ENCODE results near the gene RPL5. TPM values are rescaled to one million over a fixed set of nuclear protein-coding genes. Genes with fewer than 3 reads are reported as not detected.

RPL5 gene
- total and polyA plus RNA-seq, 9 of the 15 experiments (the other 6 are each of a cell fraction or from before 2014, with no cell fraction given) = 1,467 to 4,252 (median 2,454) TPM

DNA sequence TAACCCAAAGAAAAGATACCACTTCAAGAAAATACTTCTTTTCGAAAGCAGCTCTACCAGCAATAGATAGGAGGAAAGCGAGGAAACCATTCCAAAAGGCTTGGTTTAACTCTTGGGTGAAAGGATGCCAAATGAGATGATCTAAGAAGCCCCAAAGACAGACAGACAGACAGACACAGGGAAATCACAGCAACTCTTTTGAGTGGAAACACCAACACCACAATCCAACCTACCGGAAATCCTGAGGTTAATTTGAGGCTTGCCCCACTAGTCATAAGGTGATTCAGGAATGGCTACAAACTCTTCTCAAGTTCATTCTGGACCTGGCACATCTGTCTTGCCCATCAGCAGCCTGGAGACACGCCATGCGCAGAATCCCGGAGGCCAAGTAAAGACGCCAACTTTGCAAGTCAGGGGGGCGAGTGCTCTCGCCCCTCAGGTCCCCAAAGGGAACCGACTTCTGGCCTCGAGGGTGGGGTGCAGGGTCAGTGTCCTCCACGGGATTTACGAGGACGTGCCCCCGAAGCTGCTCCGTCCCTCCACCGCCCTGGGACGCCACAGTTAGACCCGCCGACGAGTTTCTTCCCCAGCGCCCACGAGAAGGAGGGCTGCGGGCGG, 47.7 kb upstream of the RPL5 start:
- in situ Hi-C loops (cut with MboI) (no loop called here), intact Hi-C loops (cut with micrococcal nuclease) (no loop called here)
- TSS peak; percentile 66 for BruUV-seq (replicated peaks)
- Histone ChIP-seq H3K9me3 (replicated peaks; ENCODE audit: control insufficient read depth, insufficient read depth, low read depth, low read length) (no peaks in the 10 kb centered on the region), H3K4me3 (peak overlapping the region; percentile 96), H3K36me3 (ENCODE audit: control insufficient read depth, insufficient read depth, low read length) (peaks cover 5% of the 10 kb centered on the region; the same call in 1 of the 3 replicates), H3K4me2 (ENCODE audit: insufficient read depth, low read length) (peak overlapping the region; percentile 77), H3K4me1 (replicated peaks in 1 of 2; ENCODE audit: control insufficient read depth in 2 of 2, insufficient read depth in 2 of 2, low read length in 2 of 2) (peaks cover 13 to 24% of the 10 kb centered on the region in 2 experiments; a peak in 4 of 5 replicates), H3K9ac (ENCODE audit: insufficient read depth in 1 of 2, low read depth in 2 of 2, low read length in 2 of 2) (peak overlapping the region; percentile 71 to 98), H2AFZ (ENCODE audit: low read depth, low read length) (peak overlapping the region; percentile 85), H3K27me3 (ENCODE audit: control insufficient read depth in 2 of 2, insufficient read depth in 2 of 2, low read length in 2 of 2) (no peaks in the 10 kb centered on the region), H3K27ac (ENCODE audit: extremely low read depth, low read depth, low read length) (peak overlapping the region; percentile 88; the same call in 2 of the 3 replicates), H3K79me2 (ENCODE audit: control insufficient read depth, insufficient read depth, low read length) (peaks cover 44% of the 10 kb centered on the region), H3K9me1 (ENCODE audit: control insufficient read depth, insufficient read depth, low read length) (no peaks in the 10 kb centered on the region), H4K20me1 (replicated peaks; ENCODE audit: control insufficient read depth, insufficient read depth, low read length) (no peaks in the 10 kb centered on the region; the same call in 1 of the 2 replicates)
- 2% methylated on average over 16 of the region's 25 CpGs for WGBS (ENCODE audit: insufficient coverage, low coverage, missing lambda C conversion rate)
- ChIA-PET POLR2A (interaction anchor here (0.7 to 2.5 kb wide), 6 partner anchors 13 to 47 kb away, joined by 3 to 14 read pairs (median 3); partner anchors contain the start of gene RPL5), CTCF (ENCODE audit: low intra/inter-chr PET ratio) (no interaction called here)
- FAIRE-seq = peak; percentile 74
- DNase-seq (ENCODE audit: extremely low read depth in 1 of 4, low spot score in 3 of 4) = peak in 2 of 4 experiments; percentile 20 to 29
- ATAC-seq = no peak
- TF ChIP-seq, protein P1, sequence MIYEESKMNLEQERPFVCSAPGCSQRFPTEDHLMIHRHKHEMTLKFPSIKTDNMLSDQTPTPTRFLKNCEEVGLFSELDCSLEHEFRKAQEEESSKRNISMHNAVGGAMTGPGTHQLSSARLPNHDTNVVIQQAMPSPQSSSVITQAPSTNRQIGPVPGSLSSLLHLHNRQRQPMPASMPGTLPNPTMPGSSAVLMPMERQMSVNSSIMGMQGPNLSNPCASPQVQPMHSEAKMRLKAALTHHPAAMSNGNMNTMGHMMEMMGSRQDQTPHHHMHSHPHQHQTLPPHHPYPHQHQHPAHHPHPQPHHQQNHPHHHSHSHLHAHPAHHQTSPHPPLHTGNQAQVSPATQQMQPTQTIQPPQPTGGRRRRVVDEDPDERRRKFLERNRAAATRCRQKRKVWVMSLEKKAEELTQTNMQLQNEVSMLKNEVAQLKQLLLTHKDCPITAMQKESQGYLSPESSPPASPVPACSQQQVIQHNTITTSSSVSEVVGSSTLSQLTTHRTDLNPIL (CRISPR knock-in tag; IDR thresholded peaks at IDR 0.05) = 0 out of 2 replicates have a peak, but pooled peaks have one; percentile 42
- TF ChIP-seq BCL6 (CRISPR knock-in tag; IDR thresholded peaks at IDR 0.05) (no peak), KDM1A (IDR thresholded peaks at IDR 0.05) (peak; percentile 65 to 78), ZSCAN29 (IDR thresholded peaks at IDR 0.05) (no peak), RCOR1 (IDR thresholded peaks at IDR 0.05; ENCODE audit: borderline replicate concordance in 1 of 2, low read depth in 2 of 2, low read length in 2 of 2) (0 out of 4 replicates have a peak, but pooled peaks of 1 of the 2 experiments have one; percentile 23), SAFB (IDR thresholded peaks at IDR 0.05; ENCODE audit: borderline replicate concordance, low read depth, low read length) (0 out of 2 replicates have a peak, but pooled peaks have one; percentile 29), RBFOX2 (IDR thresholded peaks at IDR 0.05; ENCODE audit: low read depth, low read length) (no peak), HDAC1 (IDR thresholded peaks at IDR 0.05) (0 out of 4 replicates have a peak, but pooled peaks of 1 of the 2 experiments have one; percentile 45), POLR3G (IDR thresholded peaks at IDR 0.05; ENCODE audit: extremely low read depth, insufficient read length, insufficient replicate concordance) (no peak)
- TF ChIP-seq, protein P2, sequence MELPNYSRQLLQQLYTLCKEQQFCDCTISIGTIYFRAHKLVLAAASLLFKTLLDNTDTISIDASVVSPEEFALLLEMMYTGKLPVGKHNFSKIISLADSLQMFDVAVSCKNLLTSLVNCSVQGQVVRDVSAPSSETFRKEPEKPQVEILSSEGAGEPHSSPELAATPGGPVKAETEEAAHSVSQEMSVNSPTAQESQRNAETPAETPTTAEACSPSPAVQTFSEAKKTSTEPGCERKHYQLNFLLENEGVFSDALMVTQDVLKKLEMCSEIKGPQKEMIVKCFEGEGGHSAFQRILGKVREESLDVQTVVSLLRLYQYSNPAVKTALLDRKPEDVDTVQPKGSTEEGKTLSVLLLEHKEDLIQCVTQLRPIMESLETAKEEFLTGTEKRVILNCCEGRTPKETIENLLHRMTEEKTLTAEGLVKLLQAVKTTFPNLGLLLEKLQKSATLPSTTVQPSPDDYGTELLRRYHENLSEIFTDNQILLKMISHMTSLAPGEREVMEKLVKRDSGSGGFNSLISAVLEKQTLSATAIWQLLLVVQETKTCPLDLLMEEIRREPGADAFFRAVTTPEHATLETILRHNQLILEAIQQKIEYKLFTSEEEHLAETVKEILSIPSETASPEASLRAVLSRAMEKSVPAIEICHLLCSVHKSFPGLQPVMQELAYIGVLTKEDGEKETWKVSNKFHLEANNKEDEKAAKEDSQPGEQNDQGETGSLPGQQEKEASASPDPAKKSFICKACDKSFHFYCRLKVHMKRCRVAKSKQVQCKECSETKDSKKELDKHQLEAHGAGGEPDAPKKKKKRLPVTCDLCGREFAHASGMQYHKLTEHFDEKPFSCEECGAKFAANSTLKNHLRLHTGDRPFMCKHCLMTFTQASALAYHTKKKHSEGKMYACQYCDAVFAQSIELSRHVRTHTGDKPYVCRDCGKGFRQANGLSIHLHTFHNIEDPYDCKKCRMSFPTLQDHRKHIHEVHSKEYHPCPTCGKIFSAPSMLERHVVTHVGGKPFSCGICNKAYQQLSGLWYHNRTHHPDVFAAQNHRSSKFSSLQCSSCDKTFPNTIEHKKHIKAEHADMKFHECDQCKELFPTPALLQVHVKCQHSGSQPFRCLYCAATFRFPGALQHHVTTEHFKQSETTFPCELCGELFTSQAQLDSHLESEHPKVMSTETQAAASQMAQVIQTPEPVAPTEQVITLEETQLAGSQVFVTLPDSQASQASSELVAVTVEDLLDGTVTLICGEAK (IDR thresholded peaks at IDR 0.05) = peak; percentile 25; the same call in 1 of the 2 replicates
- TF ChIP-seq, protein P2 (CRISPR knock-in tag; IDR thresholded peaks at IDR 0.05) = no peak

Measured in K562 (cell line).